Bronchial epithelial cell (primary cell): ENCODE results near the gene R3HDM2. TPM values are rescaled to one million over a fixed set of nuclear protein-coding genes. Genes with fewer than 3 reads are reported as not detected.

Experiments
- DNase-seq: peaks from one replicate; pipeline ENCODE4 v3.0.0-alpha.2; 2010; ENCODE audit warnings: low read depth
- FAIRE-seq: peaks from 2 replicates; lab custom pipeline; 2011; peaks lifted over from hg19 to GRCh38; lab: Jason Lieb, UNC
- H3K27me3 ChIP-seq: 2 replicates; pipeline ENCODE4 v1.5.1; 2011; ENCODE audit warnings: low read length; ENCODE audit not compliant: control insufficient read depth, insufficient read depth
- H3K36me3 ChIP-seq: 2 replicates; pipeline ENCODE4 v1.5.1; 2011; ENCODE audit warnings: low read length; ENCODE audit not compliant: control insufficient read depth, insufficient read depth
- H3K4me3 ChIP-seq: 2 replicates; pipeline ENCODE4 v1.5.1; 2011; ENCODE audit warnings: mild to moderate bottlenecking, low read depth, low read length, control low read depth
- total RNA-seq: library from RNA; depleted of rRNA; stranded (reverse); fragments of >200 nt; gene quantifications from 2 replicates; pipeline ENCODE4 v1.2.1, GENCODE V29; 2014
- TF ChIP-seq, protein P1 (sequence below): IDR thresholded peaks from 2 replicates; pipeline ENCODE4 v1.5.1; 2011; ENCODE audit warnings: mild to moderate bottlenecking, moderate library complexity, low read length, control low read depth, inconsistent platforms; ENCODE audit not compliant: insufficient read depth, severe bottlenecking

R3HDM2 gene
- total RNA-seq, 1 donor from 2014 or later: 5.5 TPM

GRCh38 chr12:57213058-57213715, 217.7 kb downstream of the R3HDM2 start:
- no peak overlapping the region for H3K4me3 ChIP-seq
- TF ChIP-seq, protein P1, sequence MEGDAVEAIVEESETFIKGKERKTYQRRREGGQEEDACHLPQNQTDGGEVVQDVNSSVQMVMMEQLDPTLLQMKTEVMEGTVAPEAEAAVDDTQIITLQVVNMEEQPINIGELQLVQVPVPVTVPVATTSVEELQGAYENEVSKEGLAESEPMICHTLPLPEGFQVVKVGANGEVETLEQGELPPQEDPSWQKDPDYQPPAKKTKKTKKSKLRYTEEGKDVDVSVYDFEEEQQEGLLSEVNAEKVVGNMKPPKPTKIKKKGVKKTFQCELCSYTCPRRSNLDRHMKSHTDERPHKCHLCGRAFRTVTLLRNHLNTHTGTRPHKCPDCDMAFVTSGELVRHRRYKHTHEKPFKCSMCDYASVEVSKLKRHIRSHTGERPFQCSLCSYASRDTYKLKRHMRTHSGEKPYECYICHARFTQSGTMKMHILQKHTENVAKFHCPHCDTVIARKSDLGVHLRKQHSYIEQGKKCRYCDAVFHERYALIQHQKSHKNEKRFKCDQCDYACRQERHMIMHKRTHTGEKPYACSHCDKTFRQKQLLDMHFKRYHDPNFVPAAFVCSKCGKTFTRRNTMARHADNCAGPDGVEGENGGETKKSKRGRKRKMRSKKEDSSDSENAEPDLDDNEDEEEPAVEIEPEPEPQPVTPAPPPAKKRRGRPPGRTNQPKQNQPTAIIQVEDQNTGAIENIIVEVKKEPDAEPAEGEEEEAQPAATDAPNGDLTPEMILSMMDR: peak; percentile 96
- H3K36me3 ChIP-seq: peaks cover 14% of the 10 kb centered on the region
- DNase-seq (peak; percentile 64), FAIRE-seq (no peak)
- H3K27me3 ChIP-seq: peaks cover 14% of the 10 kb centered on the region

- TF ChIP-seq, protein P1: no peak
- Histone ChIP-seq H3K27me3 (peaks cover 9% of the 10 kb centered on the region), H3K36me3 (peaks cover 14% of the 10 kb centered on the region), H3K4me3 (no peak overlapping the region)
- DNase-seq: no peak
- FAIRE-seq: no peak
Observed at GRCh38 chr12:57212701-57213057, 218.2 kb downstream of the R3HDM2 start.

DNA sequence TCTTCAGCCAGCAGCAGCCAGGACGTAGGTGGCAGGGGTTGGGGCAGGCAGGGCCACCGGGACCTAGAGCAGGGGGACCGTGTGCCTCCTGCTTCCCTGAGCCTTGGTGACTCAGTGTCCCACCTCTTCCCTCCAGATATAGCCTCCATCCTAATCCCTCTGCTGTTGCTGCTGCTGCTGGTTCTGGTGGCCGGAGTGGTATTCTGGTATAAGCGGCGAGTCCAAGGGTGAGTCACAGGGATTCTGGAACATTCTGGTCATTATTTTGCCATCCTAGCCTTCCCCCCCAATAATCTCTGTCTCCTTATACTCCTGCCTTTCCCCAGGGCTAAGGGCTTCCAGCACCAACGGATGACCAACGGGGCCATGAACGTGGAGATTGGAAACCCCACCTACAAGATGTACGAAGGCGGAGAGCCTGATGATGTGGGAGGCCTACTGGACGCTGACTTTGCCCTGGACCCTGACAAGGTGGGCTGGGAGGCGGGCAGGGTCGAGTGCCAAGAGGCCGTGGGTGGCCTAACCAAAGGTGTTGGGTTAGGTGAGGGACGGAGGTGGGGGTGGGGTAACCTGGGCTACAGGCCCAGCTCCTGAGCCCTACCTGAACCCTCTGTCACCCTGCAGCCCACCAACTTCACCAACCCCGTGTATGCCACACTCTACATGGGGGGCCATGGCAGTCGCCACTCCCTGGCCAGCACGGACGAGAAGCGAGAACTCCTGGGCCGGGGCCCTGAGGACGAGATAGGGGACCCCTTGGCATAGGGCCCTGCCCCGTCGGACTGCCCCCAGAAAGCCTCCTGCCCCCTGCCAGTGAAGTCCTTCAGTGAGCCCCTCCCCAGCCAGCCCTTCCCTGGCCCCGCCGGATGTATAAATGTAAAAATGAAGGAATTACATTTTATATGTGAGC, 218.8 kb downstream of the R3HDM2 start:
- FAIRE-seq (no peak), DNase-seq (no peak)
- peaks cover 14% of the 10 kb centered on the region for H3K36me3 ChIP-seq
- no peak overlapping the region for H3K4me3 ChIP-seq
- TF ChIP-seq, protein P1: no peak
- peaks cover 3% of the 10 kb centered on the region for H3K27me3 ChIP-seq

DNA sequence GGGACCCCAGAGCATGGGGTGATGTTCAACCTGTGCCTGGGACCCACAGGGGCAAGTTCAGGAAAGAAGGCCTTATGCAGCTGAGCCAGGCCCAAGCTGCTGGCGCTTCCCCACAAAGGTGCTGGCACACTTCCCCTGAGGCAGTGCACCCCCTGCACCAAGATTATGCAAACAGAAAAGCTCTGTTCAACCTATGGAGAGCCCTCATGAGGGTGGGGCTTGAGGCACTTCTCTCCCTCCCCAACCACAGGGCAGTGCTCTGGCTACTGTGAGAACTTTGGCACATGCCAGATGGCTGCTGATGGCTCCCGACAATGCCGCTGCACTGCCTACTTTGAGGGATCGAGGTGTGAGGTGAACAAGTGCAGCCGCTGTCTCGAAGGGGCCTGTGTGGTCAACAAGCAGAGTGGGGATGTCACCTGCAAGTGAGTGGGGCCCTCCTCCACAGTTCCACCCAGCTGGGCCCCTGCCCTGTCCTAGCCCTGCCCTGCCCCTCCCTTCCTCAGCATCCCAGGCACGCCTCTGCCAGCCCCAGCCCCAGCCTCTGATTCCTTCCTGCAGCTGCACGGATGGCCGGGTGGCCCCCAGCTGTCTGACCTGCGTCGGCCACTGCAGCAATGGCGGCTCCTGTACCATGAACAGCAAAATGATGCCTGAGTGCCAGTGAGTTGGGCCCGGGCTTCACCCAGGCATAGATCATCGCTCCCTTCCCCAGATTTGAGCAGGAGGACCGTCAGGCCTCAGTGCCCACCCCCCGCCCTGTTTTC, 219.7 kb downstream of the R3HDM2 start:
- H3K4me3 ChIP-seq: no peak overlapping the region
- H3K27me3 ChIP-seq: peaks cover 3% of the 10 kb centered on the region
- peaks cover 16% of the 10 kb centered on the region for H3K36me3 ChIP-seq
- DNase-seq: no peak
- TF ChIP-seq, protein P1: no peak
- FAIRE-seq: no peak

DNA sequence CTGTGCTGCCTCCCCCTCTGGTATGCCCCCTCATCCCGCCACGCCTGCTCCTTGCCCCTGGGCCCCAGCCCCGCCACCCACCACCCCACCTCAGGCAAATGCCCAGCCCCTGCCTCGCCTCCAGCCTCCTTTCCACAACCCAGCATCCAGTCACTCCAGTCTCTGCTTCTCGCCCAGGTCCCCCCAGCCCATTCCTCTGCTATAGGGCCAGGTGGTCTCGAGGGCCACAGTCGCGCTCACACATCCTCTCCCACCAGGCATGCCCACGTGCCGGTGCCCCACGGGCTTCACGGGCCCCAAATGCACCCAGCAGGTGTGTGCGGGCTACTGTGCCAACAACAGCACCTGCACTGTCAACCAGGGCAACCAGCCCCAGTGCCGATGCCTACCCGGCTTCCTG, 220.4 kb downstream of the R3HDM2 start:
- H3K27me3 ChIP-seq: peaks cover 3% of the 10 kb centered on the region
- DNase-seq (no peak), FAIRE-seq (no peak)
- no peak overlapping the region for H3K4me3 ChIP-seq
- H3K36me3 ChIP-seq: peaks cover 20% of the 10 kb centered on the region
- TF ChIP-seq, protein P1: no peak
